SU-DHL-6 (cell line): ENCODE data around the gene MROH2B.

Experiments
- EZH2phosphoT487 ChIP-seq: fragments of 200-600 bp; sonication (generic), shearing (Covaris generic); conservative IDR thresholded peaks from 2 replicates; pipeline ENCODE4 v1.6.1; 2018; ENCODE audit warnings: mild to moderate bottlenecking, antibody characterized with exemption, low read length, moderate library complexity, mixed read lengths
- TF ChIP-seq, protein P1 (sequence below): fragments of 200-600 bp; sonication (generic); IDR thresholded peaks from one replicate; pipeline ENCODE4 v1.5.1; 2017; ENCODE audit warnings: antibody characterized with exemption, mild to moderate bottlenecking, low read length, moderate library complexity; ENCODE audit not compliant: insufficient read depth, poor library complexity, severe bottlenecking

DNA sequence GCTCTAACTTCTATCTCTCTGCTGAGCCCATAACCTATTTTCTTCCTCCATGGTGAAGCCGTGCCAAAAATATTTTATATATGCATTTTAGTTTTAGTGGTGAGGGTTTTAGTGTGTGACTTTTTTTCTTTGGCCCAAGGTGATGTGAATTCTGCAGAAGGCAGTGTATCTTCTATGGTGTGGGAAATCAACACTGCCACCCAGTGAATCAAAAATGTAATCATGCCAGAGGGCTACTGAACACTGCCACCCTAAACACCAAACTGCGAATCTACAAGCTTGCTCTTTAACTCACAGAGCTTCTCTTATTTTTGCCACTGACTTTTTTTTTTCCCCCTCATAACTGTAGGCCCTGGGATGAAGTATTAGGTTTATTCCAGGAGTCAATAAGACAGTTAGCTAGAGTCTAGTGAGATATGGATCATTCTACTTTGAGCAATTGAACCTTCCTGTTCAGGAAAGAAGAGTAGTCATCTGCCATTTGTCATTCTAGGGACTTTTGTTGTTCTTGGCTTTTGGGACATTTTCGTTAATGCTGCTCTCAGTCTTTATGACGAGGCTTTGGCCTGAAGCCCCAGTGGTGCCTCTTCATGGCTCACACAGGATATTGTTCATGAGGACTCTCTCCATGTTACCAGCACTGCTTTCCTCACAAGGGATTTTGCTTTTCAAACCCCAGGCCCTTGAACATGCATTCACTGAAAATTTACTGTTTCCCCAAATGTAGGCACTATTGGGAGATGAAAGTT is 108.8 kb downstream of the MROH2B start:
- TF ChIP-seq, protein P1, sequence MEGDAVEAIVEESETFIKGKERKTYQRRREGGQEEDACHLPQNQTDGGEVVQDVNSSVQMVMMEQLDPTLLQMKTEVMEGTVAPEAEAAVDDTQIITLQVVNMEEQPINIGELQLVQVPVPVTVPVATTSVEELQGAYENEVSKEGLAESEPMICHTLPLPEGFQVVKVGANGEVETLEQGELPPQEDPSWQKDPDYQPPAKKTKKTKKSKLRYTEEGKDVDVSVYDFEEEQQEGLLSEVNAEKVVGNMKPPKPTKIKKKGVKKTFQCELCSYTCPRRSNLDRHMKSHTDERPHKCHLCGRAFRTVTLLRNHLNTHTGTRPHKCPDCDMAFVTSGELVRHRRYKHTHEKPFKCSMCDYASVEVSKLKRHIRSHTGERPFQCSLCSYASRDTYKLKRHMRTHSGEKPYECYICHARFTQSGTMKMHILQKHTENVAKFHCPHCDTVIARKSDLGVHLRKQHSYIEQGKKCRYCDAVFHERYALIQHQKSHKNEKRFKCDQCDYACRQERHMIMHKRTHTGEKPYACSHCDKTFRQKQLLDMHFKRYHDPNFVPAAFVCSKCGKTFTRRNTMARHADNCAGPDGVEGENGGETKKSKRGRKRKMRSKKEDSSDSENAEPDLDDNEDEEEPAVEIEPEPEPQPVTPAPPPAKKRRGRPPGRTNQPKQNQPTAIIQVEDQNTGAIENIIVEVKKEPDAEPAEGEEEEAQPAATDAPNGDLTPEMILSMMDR, result no peak
- TF ChIP-seq EZH2phosphoT487, result no peak
